Spinal cord (tissue), 10 donors: ENCODE data around the gene MMP7. TPM values are rescaled to one million over a fixed set of nuclear protein-coding genes. Genes with fewer than 3 reads are reported as not detected.

Experiments
- DNase-seq, 6 donors: peaks; one replicate each; pipeline versions ENCODE4 v3.0.0 to v3.0.0-alpha.2; 2013 to 2015; ENCODE audit warnings: low spot score in 6 of 6, low read depth in 4 of 6
- H3K27ac ChIP-seq: one replicate; pipeline ENCODE4 v1.5.1; 2013; ENCODE audit warnings: low read depth, low read length, control low read depth
- H3K27me3 ChIP-seq: one replicate; pipeline ENCODE4 v1.6.1; 2013; ENCODE audit warnings: low read length; ENCODE audit not compliant: control insufficient read depth, insufficient read depth
- H3K36me3 ChIP-seq: one replicate; pipeline ENCODE4 v1.6.1; 2013; ENCODE audit warnings: low read length; ENCODE audit not compliant: control insufficient read depth, insufficient read depth
- H3K4me1 ChIP-seq: one replicate; pipeline ENCODE4 v1.6.1; 2013; ENCODE audit warnings: low read length; ENCODE audit not compliant: control insufficient read depth, insufficient read depth
- H3K4me3 ChIP-seq: one replicate; pipeline ENCODE4 v1.5.1; 2013; ENCODE audit warnings: low read depth, low read length, control low read depth
- H3K9me3 ChIP-seq: one replicate; pipeline ENCODE4 v1.6.1; 2013; ENCODE audit warnings: low read length; ENCODE audit not compliant: control insufficient read depth, insufficient read depth
- WGBS: methylation state at CpG from one replicate; pipeline ENCODE4 v1.1.5; 2013; ENCODE audit warnings: missing lambda C conversion rate; ENCODE audit not compliant: insufficient coverage; 5-methylcytosine and 5-hydroxymethylcytosine counted together
- polyA plus RNA-seq, 2 donors: library from polyadenylated mRNA; unstranded; fragments of 120-200 nt; gene quantifications; one replicate each; pipeline ENCODE4 v1.2.1, GENCODE V29; 2013; ENCODE audit not compliant: insufficient read length in 2 of 2
- total RNA-seq, 2 donors: library from RNA; depleted of rRNA in 1 of 2; stranded (reverse); fragments of 120-200 nt in 1 of 2; fragments of >200 nt in 1 of 2; gene quantifications; one replicate each; pipeline versions ENCODE4 v1.2.3 to v1.2.4, GENCODE V29; 2013 to 2014
- donor health status: healthy.

Gene MMP7
- total and polyA plus RNA-seq, 4 donors: 0.18 to 0.20 TPM; not detected in 2

DNA sequence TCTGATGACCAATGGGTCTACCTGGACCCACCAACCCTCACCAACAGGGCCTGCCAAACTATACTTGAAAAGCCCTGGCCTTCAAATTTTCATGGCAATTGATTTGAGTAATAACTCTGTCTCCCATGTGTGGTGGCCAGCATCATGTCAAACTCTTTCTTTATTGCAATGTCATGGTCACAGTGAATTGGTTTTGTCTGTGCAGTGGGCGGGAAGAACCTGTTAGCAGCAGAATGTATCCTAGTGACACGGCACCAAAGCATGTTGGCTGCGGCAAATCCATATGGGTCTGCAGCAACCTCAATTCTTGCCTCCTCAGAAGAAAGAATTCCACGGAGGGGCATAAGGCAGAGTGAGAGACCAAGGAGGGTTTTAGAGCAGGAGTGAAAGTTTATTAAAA is 58.4 kb downstream of the MMP7 start:
- Histone ChIP-seq H3K4me3 (no peak overlapping the region), H3K27me3 (no peaks in the 10 kb centered on the region), H3K27ac (no peak overlapping the region), H3K36me3 (no peaks in the 10 kb centered on the region), H3K9me3 (no peaks in the 10 kb centered on the region), H3K4me1 (no peaks in the 10 kb centered on the region)
- DNase-seq: no peak
- WGBS: 86% methylated on average over 4 of the region's 4 CpGs

DNA sequence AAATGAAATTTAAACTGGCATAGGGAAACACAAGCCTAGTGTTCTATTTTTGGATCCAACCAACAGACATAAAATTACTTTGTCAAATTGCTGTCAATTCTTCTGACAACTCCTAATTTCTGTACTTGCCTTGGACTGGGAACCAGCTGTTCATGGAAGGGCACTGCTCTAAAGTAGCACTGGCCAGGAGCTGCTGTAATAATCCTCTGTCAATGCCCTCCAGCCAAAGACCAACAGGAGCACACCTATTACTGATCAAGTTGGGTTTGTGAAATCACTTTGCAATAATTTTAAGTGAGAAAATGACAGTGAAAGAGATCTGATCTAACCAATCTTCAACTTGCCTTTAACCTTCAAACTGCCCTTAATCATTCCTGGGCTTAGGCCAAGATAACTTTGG is 59.1 kb downstream of the MMP7 start:
- Histone ChIP-seq H3K27me3 (no peaks in the 10 kb centered on the region), H3K4me1 (no peaks in the 10 kb centered on the region), H3K9me3 (no peaks in the 10 kb centered on the region), H3K36me3 (no peaks in the 10 kb centered on the region), H3K4me3 (no peak overlapping the region), H3K27ac (no peak overlapping the region)
- DNase-seq: no peak

Other genes with a start within 250 kb of the MMP7 start
- 1 to 10 TPM; 3.9 to 6.2 TPM for gene BIRC3, start 213.3 kb downstream of the MMP7 start, total RNA-seq
- 1 to 10 TPM; 1.8 to 2.4 TPM for gene BIRC3, start 213.3 kb downstream of the MMP7 start, polyA plus RNA-seq
- gene BIRC2, start 183.5 kb downstream of the MMP7 start, total RNA-seq: 100 to 1,000 TPM in 1 of 2 donors, 10 to 100 TPM in 1; 87.7 to 109 TPM
- 10 to 100 TPM; 47.1 to 66.1 TPM for gene BIRC2, start 183.5 kb downstream of the MMP7 start, polyA plus RNA-seq
- 100 to 1,000 TPM; 149 to 157 TPM for gene TMEM123, start 78.0 kb downstream of the MMP7 start, total RNA-seq
- gene TMEM123, start 78.0 kb downstream of the MMP7 start, polyA plus RNA-seq: 100 to 1,000 TPM; 125 to 164 TPM
- gene MMP20, start 94.6 kb upstream of the MMP7 start, total RNA-seq: under 1 TPM in 1 of 2 donors, not detected in 1; 0.10 TPM
- gene MMP20, start 94.6 kb upstream of the MMP7 start, polyA plus RNA-seq: not detected
- gene MMP27, start 175.0 kb upstream of the MMP7 start, total RNA-seq: not detected
- gene MMP27, start 175.0 kb upstream of the MMP7 start, polyA plus RNA-seq: not detected
- 10 to 100 TPM in 1 of 2 donors, not detected in 1; 14.5 TPM for gene MMP8, start 194.2 kb upstream of the MMP7 start, total RNA-seq
- not detected for gene MMP8, start 194.2 kb upstream of the MMP7 start, polyA plus RNA-seq
- under 1 TPM in 1 of 2 donors, not detected in 1; 0.39 TPM for gene MMP10, start 249.9 kb upstream of the MMP7 start, total RNA-seq
- gene MMP10, start 249.9 kb upstream of the MMP7 start, polyA plus RNA-seq: not detected